Left colon (tissue), 2 donors: ENCODE data around the gene VSNL1. TPM values are rescaled to one million over a fixed set of nuclear protein-coding genes. Genes with fewer than 3 reads are reported as not detected.
A peak's percentile ranks its signal among the peaks of the same experiment; 100 is the strongest.

Experiments used
- ATAC-seq: fragments of 200-7000 bp; cut with Tn5 transposase; one replicate; pipeline ENCODE4 v1.9.1; 2020; ENCODE audit warnings: mild to moderate bottlenecking, moderate library complexity
- DNase-seq, 2 donors: peaks; one replicate each; pipeline ENCODE4 v3.0.0-alpha.2; 2020
- intact Hi-C, 2 donors: fragments of 100-400 bp; cut with DNase I in 1 of 2; cut with micrococcal nuclease in 1 of 2; formaldehyde crosslinking; loops; one replicate each; pipeline versions ENCODE4 v1.11.2 to v1.14.0; 2022; cut with DNase I, micrococcal nuclease
- total RNA-seq, 2 donors: library from RNA; stranded (reverse); fragmentation: NEBNext Ultra II Directional; extraction: Animal tissue kit (Norgen Biotek cat#: 25700); gene quantifications; one replicate each; pipeline ENCODE4 v1.2.1, GENCODE V29; 2021
- donor health status: DM: no; HTN: no; CAD: no.
- donor health status: DM: yes; HTN: yes; CAD: no.

The VSNL1 gene
- total RNA-seq, 2 donors from 2014 or later = 3.6 to 5.6 TPM

DNA sequence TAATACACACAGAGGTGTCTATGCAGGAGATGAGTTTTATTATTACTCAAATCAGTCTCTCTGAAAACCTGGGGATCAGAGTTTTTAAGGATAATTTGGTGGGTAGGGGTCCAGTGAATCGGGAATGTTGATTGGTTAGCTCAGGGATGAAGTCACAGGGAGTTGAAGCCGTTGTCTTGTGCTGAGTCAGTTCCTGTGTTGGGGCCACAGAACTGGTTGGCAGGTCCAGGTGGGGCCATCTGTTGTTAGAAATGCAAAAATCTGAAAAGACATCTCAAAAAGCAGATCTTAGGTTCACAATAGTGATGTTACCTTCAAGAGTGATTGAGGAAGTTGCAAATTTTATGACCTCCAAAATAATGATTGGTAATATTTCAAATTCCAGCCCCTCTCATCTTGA, 86.9 kb downstream of the VSNL1 start:
- intact Hi-C loops = no loop called here
- ATAC-seq = no peak
- no peak for DNase-seq

DNA sequence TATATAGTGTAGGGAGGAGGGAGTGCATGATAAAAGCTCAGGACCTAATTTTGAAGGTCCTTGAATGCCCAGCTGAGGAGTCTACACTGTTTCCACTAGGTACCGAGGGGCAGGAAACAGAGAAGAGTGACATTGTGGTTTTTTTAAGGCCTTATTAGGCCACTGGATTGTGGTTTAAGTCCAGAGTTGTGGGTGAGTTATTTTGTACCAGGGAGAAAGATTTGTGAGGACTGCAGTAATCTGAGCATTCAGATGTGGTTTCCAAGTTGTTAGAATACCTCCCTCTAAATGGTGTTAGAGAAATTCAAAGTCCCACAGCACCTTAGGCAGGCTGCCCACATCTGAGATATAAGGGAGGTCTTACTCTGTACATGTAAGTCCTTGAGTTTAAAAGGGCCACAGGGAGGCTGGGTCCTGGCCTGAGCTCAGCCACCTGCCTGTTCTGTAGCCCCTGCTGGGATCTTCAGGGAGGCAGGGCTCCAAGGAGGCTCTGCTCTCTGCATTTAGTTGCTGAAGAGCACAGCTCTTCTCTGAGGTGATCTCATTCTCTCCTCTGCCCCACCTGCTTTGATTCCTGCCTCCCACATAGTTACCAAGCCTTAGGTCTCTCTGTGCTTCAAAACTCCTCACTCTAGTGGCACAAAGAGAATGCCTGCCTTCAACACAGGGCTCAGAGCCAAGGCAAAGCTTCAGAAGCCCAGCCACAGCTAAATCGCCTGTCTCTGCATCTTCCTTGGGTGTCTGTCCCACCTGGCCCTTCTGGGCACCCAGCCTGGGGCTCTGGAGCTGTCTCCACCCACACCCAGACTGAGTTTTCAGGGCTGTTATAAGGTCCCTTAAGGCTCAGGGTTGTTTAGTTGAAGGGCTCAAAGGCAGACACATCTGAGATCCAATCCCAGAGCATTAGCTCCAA, 88.1 kb downstream of the VSNL1 start:
- ATAC-seq = no peak

DNA sequence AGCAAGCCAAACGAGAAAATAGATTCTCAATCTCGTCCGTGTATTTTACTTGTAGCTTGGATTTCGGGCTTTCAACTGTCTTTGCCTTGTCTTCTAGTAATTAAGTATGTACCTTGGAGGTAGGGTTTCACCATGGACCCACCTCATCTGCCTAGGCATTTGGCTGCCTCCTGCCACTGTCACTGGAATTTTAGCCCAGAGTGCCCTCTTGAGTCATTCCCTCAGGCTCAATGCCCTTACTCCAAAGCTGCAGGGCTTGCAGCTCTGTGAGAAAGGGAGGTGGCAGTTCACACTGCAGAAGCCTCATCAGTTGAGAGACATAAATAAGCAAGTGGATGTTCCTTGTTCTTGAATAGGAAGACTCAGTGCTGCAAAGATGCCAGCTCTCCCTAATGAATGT, 89.6 kb downstream of the VSNL1 start:
- intact Hi-C loops = no loop called here

More for the DNA sequence above, 88.1 kb downstream of the VSNL1 start:
- no peak for DNase-seq
- intact Hi-C loops = no loop called here

DNA sequence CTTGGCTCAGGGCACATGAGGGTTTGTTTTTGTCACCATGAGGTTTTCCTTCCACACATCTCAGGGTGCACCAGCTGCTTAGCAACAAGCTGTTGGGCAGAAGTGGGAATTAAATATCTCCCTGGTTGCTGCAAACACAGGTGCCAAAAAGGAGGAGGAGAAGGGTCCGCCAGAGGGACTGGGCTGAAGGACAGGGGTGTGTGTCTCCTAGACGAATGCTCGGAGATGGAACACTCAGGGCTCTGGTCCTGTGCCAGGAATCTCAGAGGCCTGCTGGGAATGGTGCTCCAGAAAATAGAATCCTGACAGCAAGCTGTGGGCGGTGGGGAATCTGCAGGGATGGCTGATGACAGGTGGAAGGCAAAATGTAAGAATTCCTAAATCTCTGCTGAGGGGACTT, 94.5 kb downstream of the VSNL1 start:
- intact Hi-C loops = no loop called here
- DNase-seq (no peak), ATAC-seq (no peak)

More for the DNA sequence above, 89.6 kb downstream of the VSNL1 start:
- DNase-seq = no peak
- ATAC-seq = no peak

GRCh38 chr2:17636257-17636656, 95.8 kb downstream of the VSNL1 start:
- intact Hi-C loops = no loop called here
- DNase-seq (no peak), ATAC-seq (no peak)

DNA sequence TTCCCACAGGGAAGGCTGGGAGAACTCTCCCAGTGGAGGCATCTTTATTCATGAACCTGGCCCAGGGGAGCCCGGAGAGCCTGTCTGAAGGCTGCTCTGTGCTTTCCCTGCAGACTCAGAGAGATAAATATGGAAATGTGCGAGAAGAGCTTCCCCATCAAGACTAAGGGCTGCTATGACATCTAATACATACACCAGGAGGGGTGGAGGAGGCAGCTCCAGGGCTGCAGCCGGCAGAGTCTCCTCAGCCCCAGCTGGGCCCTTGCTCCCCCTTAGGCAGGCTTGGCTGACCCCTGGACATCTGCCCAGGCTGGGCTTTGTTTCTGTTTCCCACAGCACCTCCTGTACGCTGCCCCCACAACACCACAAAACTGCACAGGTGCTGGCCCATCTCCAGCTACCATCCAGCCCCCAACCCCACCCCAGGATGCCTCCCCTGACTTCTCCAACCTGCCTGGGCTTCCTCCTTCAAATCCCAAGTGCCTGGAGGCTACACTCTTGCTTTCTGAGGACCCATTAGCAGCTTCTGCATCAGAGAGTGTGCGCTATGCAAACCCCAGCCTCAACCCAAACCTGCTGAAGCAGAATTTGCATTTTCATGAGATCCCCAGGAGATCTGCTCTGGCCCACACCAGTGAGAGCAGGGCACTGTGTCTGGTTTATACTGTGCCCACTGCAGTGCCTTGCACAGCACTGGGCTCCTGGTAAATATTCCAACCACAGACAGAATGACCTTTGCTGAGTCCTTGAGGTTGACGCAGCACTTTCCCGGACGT, 96.8 kb downstream of the VSNL1 start:
- DNase-seq (no peak), ATAC-seq (no peak)
- intact Hi-C loops = no loop called here

DNA sequence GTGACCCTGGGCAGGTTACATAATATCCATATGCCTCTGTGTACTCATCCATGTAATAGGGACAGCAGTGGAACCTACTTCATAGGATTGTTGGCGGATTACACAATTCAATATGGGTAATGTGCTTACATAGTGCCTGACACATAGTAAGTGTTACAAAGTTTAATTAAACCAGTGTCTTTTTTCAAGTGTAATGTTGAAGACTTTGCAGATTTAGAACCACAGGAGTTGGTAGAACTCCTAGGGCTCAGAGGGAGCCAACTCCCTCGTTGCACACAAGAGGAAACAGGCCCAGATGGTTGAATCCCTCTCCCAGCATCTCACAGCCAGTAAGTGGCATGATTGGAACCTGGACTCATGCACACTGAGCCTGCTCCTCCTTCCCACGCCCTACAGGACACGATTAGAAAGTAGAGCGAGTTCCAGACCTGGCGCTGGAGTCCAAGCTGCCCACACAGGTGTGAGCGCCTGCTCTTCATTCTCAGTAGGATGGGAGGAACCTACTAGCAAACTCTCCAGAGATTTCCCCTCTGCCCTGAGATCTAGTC, 97.8 kb downstream of the VSNL1 start:
- intact Hi-C loops = no loop called here
- DNase-seq (no peak), ATAC-seq (no peak)

DNA sequence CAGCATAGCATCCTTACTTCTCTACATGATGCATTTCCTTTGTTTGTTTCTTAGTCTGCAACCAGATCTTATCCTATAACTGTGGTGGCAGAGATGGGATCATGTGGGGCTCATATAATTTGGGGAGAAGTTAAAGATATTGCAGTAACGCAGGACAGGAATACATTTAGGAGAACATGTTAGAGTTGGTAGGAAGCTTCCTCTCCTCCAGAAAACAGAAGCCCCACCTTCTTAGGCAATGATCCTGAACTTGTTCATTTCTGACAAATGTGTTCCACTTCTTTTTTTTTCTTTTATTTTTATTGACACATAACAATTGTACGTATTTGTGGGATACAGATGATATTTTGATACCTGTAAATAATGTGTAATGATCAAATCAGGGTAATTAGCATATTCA, 99.9 kb downstream of the VSNL1 start:
- DNase-seq = no peak
- intact Hi-C loops = no loop called here
- ATAC-seq = no peak

- intact Hi-C loops = no loop called here
Measured at GRCh38 chr2:17643031-17643615, 102.6 kb downstream of the VSNL1 start.

DNA sequence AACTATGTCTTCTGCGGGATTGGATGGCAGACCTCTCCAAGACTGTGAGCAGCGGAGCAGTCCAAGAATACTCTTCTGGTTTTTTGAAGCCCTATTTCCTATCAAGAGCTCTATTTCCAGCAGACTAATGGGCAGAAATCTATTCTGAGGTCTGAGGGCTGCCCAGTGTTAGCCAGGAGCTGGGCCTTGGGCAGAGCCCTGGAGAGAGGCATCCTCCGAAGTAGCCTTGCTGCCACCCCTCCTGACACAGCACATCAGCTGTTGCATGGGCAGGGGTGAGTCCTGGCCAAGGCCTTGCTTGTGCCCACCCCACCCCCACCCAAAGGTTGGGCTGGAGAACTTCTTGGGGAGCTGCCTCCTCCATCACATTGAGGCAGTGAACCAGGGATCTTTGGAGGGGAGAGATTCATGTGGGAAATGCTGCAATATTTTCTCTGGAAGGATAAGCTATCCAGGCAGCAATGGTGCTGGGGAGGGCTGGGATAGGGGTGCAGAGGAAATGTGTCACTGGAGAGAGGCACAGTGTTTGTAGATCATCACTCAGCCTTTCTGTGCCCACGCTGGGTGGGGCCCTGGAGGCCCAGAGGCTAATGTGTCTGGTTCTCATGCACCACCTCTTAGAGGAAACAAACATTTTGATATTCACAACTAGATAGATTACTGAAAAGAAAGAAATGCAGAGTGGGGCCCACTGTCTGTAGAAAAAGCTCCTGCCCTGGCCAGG, 104.7 kb downstream of the VSNL1 start:
- intact Hi-C loops = no loop called here
- peak in 1 of 2 donors; percentile 38 for DNase-seq

More at GRCh38 chr2:17643031-17643615, 102.6 kb downstream of the VSNL1 start:
- DNase-seq (no peak), ATAC-seq (no peak)

GRCh38 chr2:17646081-17646554, 105.6 kb downstream of the VSNL1 start:
- DNase-seq (peak; percentile 44 to 50), ATAC-seq (peak; percentile 60)
- intact Hi-C loops = no loop called here

More for the DNA sequence above, 104.7 kb downstream of the VSNL1 start:
- peak; percentile 17 for ATAC-seq

- ATAC-seq = peak; percentile 65
- peak; percentile 66 to 68 for DNase-seq
Measured at GRCh38 chr2:17646838-17647701, 106.6 kb downstream of the VSNL1 start.

GRCh38 chr2:17648581-17648980, 108.1 kb downstream of the VSNL1 start:
- intact Hi-C loops = no loop called here
- ATAC-seq (no peak), DNase-seq (no peak)

More at GRCh38 chr2:17646838-17647701, 106.6 kb downstream of the VSNL1 start:
- intact Hi-C loops = no loop called here

- DNase-seq = peak; percentile 61 to 77
- intact Hi-C loops = no loop called here
- peak; percentile 70 for ATAC-seq
Measured at GRCh38 chr2:17649026-17649425, 108.5 kb downstream of the VSNL1 start.

DNA sequence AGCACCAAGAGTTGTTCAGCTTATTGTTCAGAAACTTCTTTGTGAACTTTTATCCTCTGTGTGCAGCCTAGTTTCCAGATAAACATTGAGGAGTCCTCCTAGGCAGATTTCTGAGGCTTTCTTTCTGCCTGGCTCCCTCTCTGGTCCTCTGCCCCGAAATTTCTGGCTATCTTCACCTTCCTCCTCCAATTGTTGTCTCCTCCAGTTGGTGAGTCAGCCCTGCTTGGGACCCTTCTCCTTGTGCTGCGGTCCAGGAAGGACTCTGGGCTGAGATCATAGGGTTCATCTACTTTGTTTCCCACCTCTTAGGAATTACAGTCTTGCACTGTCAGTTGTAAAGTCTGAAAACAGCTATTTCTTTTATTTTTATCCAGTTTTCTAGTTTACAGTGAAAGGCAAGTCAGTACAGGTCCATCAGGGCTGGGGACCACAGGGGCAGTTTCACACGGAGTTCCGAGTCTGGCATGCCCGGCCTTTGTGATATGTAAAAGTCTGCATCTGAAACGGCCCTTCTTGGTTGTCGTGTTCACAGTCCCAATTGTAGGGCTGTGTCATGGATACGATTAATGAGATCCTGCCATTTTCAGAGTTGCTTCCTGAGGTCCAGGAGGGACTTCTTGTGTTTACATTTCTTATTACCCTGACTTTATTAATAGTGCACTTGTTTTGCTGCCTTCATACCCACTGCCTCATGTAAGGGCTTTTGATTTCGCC, 112.3 kb downstream of the VSNL1 start:
- ATAC-seq (no peak), DNase-seq (no peak)
- intact Hi-C loops = no loop called here

DNA sequence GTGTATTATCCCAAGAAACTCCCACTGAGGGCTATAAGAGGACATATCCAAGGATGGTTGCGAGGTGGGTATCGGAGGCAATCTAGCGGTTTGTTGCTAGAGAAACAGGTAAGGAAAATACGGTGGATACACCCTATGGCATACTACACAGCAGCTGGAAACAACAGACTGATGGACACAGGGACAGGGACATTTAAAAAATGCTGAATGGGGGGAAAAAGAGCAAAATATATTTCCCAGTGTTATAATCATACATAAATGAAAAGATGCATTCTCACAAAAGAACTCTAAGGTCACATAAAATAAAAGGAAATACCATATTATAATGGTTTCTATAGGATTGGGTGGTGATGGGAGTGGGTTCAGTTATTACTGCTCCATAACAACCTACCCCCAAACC, 117.3 kb downstream of the VSNL1 start:
- intact Hi-C loops = no loop called here
- DNase-seq = no peak
- no peak for ATAC-seq

- ATAC-seq (no peak), DNase-seq (no peak)
- intact Hi-C loops = no loop called here
Measured at GRCh38 chr2:17658251-17658843, 117.9 kb downstream of the VSNL1 start.
